Spleen (tissue), 7 donors: Measurements from ENCODE around the gene CDH9.

ENCODE experiments used
- POLR2A ChIP-seq, 3 donors: fragments of 450-650 bp; IDR thresholded peaks; one replicate each; pipeline ENCODE4 v1.5.1; 2017; ENCODE audit warnings: antibody characterized with exemption in 3 of 3, mild to moderate bottlenecking in 1 of 3
- POLR2AphosphoS5 ChIP-seq, 3 donors: sonication (generic); formaldehyde crosslinking; IDR thresholded peaks; one replicate each; pipeline ENCODE4 v1.5.1; 2017; ENCODE audit warnings: antibody characterized with exemption in 3 of 3
- TF ChIP-seq, protein P1 (sequence below), 11 experiments: fragments of 200-600 bp in 7 of 11; fragments of 450-650 bp in 4 of 11; sonication (generic) in 4 of 11; IDR thresholded peaks in 8 of 11; conservative IDR thresholded peaks in 3 of 11; 1 replicate in 7 of 11; 2 replicates in 4 of 11; pipeline versions ENCODE4 v1.4.0 to v1.8.0; 2016 to 2021; ENCODE audit warnings: antibody characterized with exemption in 11 of 11, inconsistent platforms in 4 of 11, mild to moderate bottlenecking in 1 of 11
- donor health status: DM: no; HTN: no; CAD: no; lungs with moderate emphysema.
- donor health status: DM: no; HTN: no; CAD: no.
- donor health status: DM: no; HTN: no; CAD: no.

- no peak for TF ChIP-seq POLR2A (IDR thresholded peaks at IDR 0.05)
- TF ChIP-seq, protein P1, sequence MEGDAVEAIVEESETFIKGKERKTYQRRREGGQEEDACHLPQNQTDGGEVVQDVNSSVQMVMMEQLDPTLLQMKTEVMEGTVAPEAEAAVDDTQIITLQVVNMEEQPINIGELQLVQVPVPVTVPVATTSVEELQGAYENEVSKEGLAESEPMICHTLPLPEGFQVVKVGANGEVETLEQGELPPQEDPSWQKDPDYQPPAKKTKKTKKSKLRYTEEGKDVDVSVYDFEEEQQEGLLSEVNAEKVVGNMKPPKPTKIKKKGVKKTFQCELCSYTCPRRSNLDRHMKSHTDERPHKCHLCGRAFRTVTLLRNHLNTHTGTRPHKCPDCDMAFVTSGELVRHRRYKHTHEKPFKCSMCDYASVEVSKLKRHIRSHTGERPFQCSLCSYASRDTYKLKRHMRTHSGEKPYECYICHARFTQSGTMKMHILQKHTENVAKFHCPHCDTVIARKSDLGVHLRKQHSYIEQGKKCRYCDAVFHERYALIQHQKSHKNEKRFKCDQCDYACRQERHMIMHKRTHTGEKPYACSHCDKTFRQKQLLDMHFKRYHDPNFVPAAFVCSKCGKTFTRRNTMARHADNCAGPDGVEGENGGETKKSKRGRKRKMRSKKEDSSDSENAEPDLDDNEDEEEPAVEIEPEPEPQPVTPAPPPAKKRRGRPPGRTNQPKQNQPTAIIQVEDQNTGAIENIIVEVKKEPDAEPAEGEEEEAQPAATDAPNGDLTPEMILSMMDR (IDR thresholded peaks at IDR 0.05 in 8 of 11, conservative IDR thresholded peaks at IDR 0.05 in 3 of 11), result no peak
- no peak for TF ChIP-seq POLR2AphosphoS5 (IDR thresholded peaks at IDR 0.05)
These were observed 10.1 kb upstream of the CDH9 start for GRCh38 chr5:27048510-27048909.
